NCI-H146 treated with DMSO at 0.1 percent for 48 hours (cell line): Measurements from ENCODE around the gene IL17RD.

Source experiments
- DNase-seq: peaks from one replicate; lab custom pipeline; 2025; ENCODE audit not compliant: unreplicated experiment; lab: John Stamatoyannopoulos, UW

The IL17RD gene

DNA sequence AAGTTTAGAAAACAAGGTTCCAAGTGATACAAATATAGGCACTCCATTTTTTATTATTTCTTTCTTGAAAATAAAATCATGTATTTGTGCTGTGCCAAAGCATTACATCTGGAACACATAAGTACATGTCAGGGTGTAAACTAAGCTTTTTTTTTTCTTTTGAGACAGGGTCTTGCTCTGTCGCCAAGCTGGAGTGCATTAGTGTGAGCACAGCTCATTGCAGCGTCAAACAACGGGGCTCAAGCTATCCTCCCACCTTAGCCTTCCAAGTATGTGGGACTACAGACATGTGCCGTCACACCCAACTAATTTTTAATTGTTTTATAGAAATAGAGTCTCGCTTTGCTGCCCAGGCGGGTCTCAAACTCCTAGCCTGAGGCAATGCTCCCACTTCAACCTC is 95.7 kb downstream of the IL17RD start:
- DNase-seq, result no peak

DNA sequence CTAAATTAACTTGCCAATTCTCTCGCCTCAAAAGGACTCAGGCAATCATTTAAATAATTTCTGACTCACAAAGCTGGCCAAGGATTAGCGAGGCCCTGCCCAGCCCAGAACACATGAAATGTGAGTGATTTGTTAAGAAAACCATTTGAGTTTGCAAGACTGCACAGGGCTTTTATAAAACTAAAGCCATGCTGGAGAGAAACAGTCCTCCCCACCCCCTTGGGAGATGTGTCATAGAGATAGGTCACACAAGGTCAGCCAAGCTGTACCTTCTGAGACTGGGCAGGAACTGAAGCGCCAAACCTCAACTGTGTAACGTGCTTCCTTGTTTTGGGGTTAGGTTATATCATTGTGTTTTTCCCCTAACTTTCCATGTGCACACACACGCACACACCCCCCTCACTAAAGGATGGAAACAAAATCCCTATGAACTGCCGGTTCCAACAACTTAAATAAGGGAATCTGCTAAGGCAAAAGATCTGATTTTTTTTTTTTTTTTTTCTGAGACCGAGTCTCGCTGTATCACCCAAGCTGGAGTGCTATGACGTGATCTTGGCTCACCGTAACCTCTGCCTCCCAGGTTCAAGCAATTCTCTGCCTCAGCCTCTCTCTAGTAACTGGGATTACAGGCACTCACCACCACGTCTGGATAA is 96.6 kb downstream of the IL17RD start:
- DNase-seq, result no peak

- no peak for DNase-seq
Measured at GRCh38 chr3:57066471-57066870, 98.7 kb downstream of the IL17RD start.

- no peak for DNase-seq
Measured at GRCh38 chr3:57065588-57065987, 99.6 kb downstream of the IL17RD start.

DNA sequence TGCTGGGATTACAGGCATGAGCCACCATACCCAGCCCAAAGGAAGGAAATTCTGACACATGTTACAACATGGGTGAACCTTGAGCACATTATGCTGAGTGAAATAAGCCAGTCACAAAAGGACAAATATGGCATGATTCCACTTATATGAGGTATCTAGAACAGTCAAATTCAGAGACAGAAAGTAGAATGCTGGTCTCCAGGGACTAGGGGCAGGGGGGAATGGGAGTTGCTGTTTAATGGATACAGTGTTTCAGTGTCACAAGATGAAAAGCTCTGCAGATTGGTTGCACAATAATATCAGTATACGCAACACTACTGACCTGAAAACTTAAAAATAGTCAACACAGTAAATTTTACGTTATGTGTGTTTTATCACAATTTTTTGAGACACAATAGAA is 100.6 kb downstream of the IL17RD start:
- DNase-seq, result no peak

- DNase-seq, result no peak
Measured at GRCh38 chr3:57064001-57064400, 101.2 kb downstream of the IL17RD start.

- no peak for DNase-seq
Measured at GRCh38 chr3:57063032-57063431, 102.1 kb downstream of the IL17RD start.

- no peak for DNase-seq
Measured at GRCh38 chr3:57062101-57062631, 103.0 kb downstream of the IL17RD start.

DNA sequence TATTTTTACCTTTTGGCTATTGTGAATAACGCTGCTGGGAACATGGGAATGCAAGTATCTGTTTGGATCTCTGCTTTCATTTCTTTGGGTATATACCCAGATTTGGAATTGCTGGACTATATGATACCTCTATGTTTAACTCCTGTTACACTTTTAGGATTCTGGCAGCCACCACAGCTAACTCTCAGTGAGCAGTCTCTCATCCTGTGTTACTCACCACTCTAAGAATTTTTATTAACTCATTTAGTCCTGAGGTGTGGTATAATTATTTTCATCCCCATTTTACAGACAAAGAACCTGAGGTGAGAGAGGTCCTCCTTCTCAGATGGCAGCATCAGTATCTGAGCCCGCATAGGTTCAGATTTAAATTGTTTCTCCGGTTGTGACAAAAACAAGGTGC is 103.6 kb downstream of the IL17RD start:
- DNase-seq, result no peak

DNA sequence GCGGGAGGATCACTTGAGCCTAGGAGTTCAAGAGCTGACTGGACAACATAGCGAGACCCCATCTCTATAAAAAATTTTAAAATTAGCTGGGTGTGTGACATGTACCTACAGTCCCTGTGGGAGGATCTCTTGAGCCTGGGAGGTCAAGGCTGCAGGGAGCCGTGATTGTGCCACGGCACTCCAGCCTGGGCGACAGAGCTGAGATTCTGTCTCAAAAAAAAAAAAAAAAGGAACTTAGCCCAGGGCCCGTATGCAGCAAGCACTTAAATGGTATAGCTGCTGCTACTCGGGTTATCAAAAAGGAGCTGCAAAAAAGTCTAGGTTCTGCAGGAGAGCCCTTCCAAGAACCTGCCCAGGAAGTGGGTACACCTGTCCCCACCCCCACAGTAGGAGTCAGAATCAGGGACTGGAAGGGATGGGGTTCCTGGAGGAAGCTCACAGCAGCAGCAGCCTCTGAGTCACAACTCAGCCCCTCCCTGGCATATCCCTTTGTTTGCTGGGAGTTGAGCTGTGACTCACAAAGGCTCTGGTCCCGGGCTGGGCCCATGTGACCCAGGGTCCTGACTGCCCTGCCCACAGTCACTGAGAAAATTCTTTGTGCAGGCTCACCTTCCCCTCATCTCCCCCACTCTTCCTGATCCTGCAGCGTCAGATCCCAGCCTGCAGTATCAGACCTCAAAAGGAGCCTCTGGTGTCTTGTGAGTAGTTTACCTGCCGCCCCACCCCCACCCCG is 104.9 kb downstream of the IL17RD start, which contains the start of gene SPATA12:
SPATA12 (plus strand) TSS at position 576 of the 733 bp plus-strand sequence. CDS start 13,031 bp downstream, outside the sequence.
- no peak for DNase-seq

- DNase-seq, result no peak
Measured at GRCh38 chr3:57059411-57059810, 105.7 kb downstream of the IL17RD start.

- DNase-seq, result no peak
Measured at GRCh38 chr3:57057351-57057750, 107.8 kb downstream of the IL17RD start.

- no peak for DNase-seq
Measured at GRCh38 chr3:57053122-57053521, 112.0 kb downstream of the IL17RD start.

- DNase-seq, result no peak
Measured at GRCh38 chr3:57052662-57053061, 112.5 kb downstream of the IL17RD start.

DNA sequence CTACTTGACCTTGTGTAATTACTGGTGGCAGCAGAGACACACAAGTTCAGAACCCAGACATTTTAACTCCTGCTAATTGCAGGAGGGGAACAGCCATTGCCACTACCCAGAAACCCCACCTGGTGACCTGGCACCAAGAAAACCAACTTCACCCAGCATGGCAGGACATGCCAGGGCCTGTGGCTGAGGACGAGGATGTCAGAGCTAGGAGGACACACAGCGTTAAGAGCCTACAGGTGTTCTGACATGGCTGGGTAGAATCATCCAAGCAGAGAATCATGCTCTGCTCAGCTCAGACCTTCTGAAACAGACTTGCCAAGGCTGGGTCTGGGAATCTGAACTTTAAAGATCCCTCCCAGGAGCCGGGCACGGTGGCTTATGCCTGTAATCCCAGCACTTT is 116.4 kb downstream of the IL17RD start:
- no peak for DNase-seq

- no peak for DNase-seq
Measured at GRCh38 chr3:57048052-57048671, 117.0 kb downstream of the IL17RD start.

GRCh38 chr3:57046101-57046765 is 118.9 kb downstream of the IL17RD start:
- DNase-seq, result no peak

GRCh38 chr3:57043518-57043917 is 121.6 kb downstream of the IL17RD start:
- no peak for DNase-seq

GRCh38 chr3:57041674-57042073 is 123.5 kb downstream of the IL17RD start:
- no peak for DNase-seq
